K562 (cell line): ENCODE measurements around the gene SENP8. TPM values are rescaled to one million over a fixed set of nuclear protein-coding genes. Genes with fewer than 3 reads are reported as not detected.

ENCODE experiments used
- ATAC-seq: fragments of 200-7000 bp; cut with Tn5 transposase; 3 replicates; pipeline ENCODE4 v1.9.1; 2020; ENCODE audit warnings: moderate library complexity
- BruUV-seq: library from RNA; stranded (reverse); fragments of 400-500 nt; replicated peaks from 2 replicates; lab custom pipeline; 2021; lab: Mats Ljungman, UMichigan
- CTCF ChIA-PET: fragments of 300-600 bp; formaldehyde crosslinking; extraction: SDS; loops from one replicate; lab custom pipeline; 2021; ENCODE audit warnings: low intra/inter-chr PET ratio; lab: Yijun Ruan, JAX
- POLR2A ChIA-PET: fragments of 300-600, 350-650 bp; sonication (Branson Sonifier 250); formaldehyde crosslinking; extraction: SDS; loops from one replicate; lab custom pipeline; 2021; ENCODE audit warnings: antibody characterized with exemption, inconsistent platforms; lab: Yijun Ruan, JAX
- DNase-seq, 4 experiments: peaks; one replicate each; pipeline versions ENCODE4 v3.0.0 to v3.0.0-alpha.2; 2011 to 2018; ENCODE audit warnings: low spot score in 3 of 4, mixed read lengths in 3 of 4; ENCODE audit errors: extremely low read depth in 1 of 4
- FAIRE-seq: peaks from 2 replicates; lab custom pipeline; 2011; peaks lifted over from hg19 to GRCh38; lab: Jason Lieb, UNC
- H2AFZ ChIP-seq: 2 replicates; pipeline ENCODE4 v1.6.0; 2011; ENCODE audit warnings: low read depth, low read length, control low read depth, inconsistent platforms
- H3K27ac ChIP-seq: fragments of 200-600 bp; 3 replicates; pipeline ENCODE4 v1.8.0; 2011; ENCODE audit warnings: low read depth, mild to moderate bottlenecking, control low read depth, inconsistent platforms, low read length, moderate library complexity, mixed read lengths; ENCODE audit errors: extremely low read depth
- H3K27me3 ChIP-seq, 2 experiments: fragments of 300-600 bp in 1 of 2; 2 replicates in 1 of 2; 3 replicates in 1 of 2; pipeline versions ENCODE4 v1.6.0 to v1.8.0; 2011; ENCODE audit warnings: inconsistent platforms in 2 of 2, low read length in 2 of 2, mild to moderate bottlenecking in 1 of 2, mixed read lengths in 1 of 2, moderate library complexity in 1 of 2; ENCODE audit not compliant: control insufficient read depth in 2 of 2, insufficient read depth in 2 of 2
- H3K36me3 ChIP-seq: fragments of 300-600 bp; 3 replicates; pipeline ENCODE4 v1.8.0; 2011; ENCODE audit warnings: mild to moderate bottlenecking, low read length, inconsistent platforms; ENCODE audit not compliant: control insufficient read depth, insufficient read depth
- H3K4me1 ChIP-seq, 2 experiments: fragments of 200-600 bp in 1 of 2; replicated peaks in 1 of 2; 2 replicates in 1 of 2; 3 replicates in 1 of 2; pipeline versions ENCODE4 v1.5.1 to v1.8.0; 2011; ENCODE audit warnings: inconsistent platforms in 2 of 2, low read length in 2 of 2, mild to moderate bottlenecking in 1 of 2, mixed read lengths in 1 of 2, moderate library complexity in 1 of 2; ENCODE audit not compliant: control insufficient read depth in 2 of 2, insufficient read depth in 2 of 2
- H3K4me2 ChIP-seq: 2 replicates; pipeline ENCODE4 v1.6.1; 2011; ENCODE audit warnings: low read length, control low read depth, inconsistent platforms, mixed read lengths; ENCODE audit not compliant: insufficient read depth
- H3K4me3 ChIP-seq: fragments of 200-600 bp; sonication (generic), shearing (Covaris generic); 2 replicates; pipeline ENCODE4 v1.5.1; 2016; ENCODE audit warnings: control low read depth, inconsistent platforms
- H3K79me2 ChIP-seq: fragments of 200-600 bp; 3 replicates; pipeline ENCODE4 v1.8.0; 2011; ENCODE audit warnings: low read length, inconsistent platforms; ENCODE audit not compliant: control insufficient read depth, insufficient read depth
- H3K9ac ChIP-seq, 2 experiments: 2 replicates each; pipeline versions ENCODE4 v1.6.0 to v1.6.1; 2011; ENCODE audit warnings: low read depth in 2 of 2, low read length in 2 of 2, control low read depth in 1 of 2, inconsistent platforms in 1 of 2, mild to moderate bottlenecking in 1 of 2, mixed read lengths in 1 of 2; ENCODE audit not compliant: insufficient read depth in 1 of 2
- H3K9me1 ChIP-seq: one replicate; pipeline ENCODE4 v1.6.0; 2011; ENCODE audit warnings: inconsistent platforms, mild to moderate bottlenecking, low read length, moderate library complexity; ENCODE audit not compliant: control insufficient read depth, insufficient read depth
- H3K9me3 ChIP-seq: replicated peaks from 2 replicates; pipeline ENCODE4 v1.5.1; 2011; ENCODE audit warnings: low read depth, low read length, inconsistent platforms; ENCODE audit not compliant: control insufficient read depth, insufficient read depth
- H4K20me1 ChIP-seq: replicated peaks from 2 replicates; pipeline ENCODE4 v1.6.1; 2011; ENCODE audit warnings: low read length, inconsistent platforms, mixed read lengths; ENCODE audit not compliant: control insufficient read depth, insufficient read depth
- DPF2 ChIP-seq: fragments of 450-650 bp; IDR thresholded peaks from 2 replicates; pipeline ENCODE4 v1.6.1; 2016
- EP300 ChIP-seq: IDR thresholded peaks from 2 replicates; pipeline ENCODE4 v1.6.1; 2012; ENCODE audit warnings: low read length, improper control_type of control experiment
- FOSL1 ChIP-seq: fragments of 200-800 bp; sonication (Bioruptor generic); conservative IDR thresholded peaks from 2 replicates; pipeline ENCODE4 v1.6.1; 2016; ENCODE audit warnings: missing genetic modification characterization, missing compliant biosample characterization
- HDAC3 ChIP-seq: fragments of 450-650 bp; IDR thresholded peaks from 2 replicates; pipeline ENCODE4 v1.6.1; 2018; ENCODE audit warnings: borderline replicate concordance, mild to moderate bottlenecking, moderate library complexity; ENCODE audit not compliant: partially characterized antibody
- ILK ChIP-seq: fragments of 450-650 bp; IDR thresholded peaks from 2 replicates; pipeline ENCODE4 v1.6.1; 2016; ENCODE audit warnings: missing genetic modification characterization, low read depth, mild to moderate bottlenecking, missing compliant biosample characterization, moderate library complexity, borderline replicate concordance
- JUNB ChIP-seq: fragments of 450-650 bp; formaldehyde crosslinking; conservative IDR thresholded peaks from 2 replicates; pipeline ENCODE4 v1.4.0; 2020; ENCODE audit warnings: mild to moderate bottlenecking
- KDM4B ChIP-seq, 2 experiments: fragments of 450-650 bp in 1 of 2; sonication (generic) in 1 of 2; IDR thresholded peaks; 2 replicates each; pipeline ENCODE4 v1.6.1; 2016 to 2017; ENCODE audit warnings: borderline replicate concordance in 2 of 2, antibody characterized with exemption in 1 of 2, low read depth in 1 of 2, mild to moderate bottlenecking in 1 of 2
- KLF13 ChIP-seq: fragments of 450-650 bp; IDR thresholded peaks from 2 replicates; pipeline ENCODE4 v1.6.1; 2016; ENCODE audit warnings: missing genetic modification characterization, low read depth, mild to moderate bottlenecking, missing compliant biosample characterization, moderate library complexity, borderline replicate concordance
- L3MBTL2 ChIP-seq: fragments of 450-650 bp; IDR thresholded peaks from 2 replicates; pipeline ENCODE4 v1.6.1; 2016; ENCODE audit warnings: mild to moderate bottlenecking, moderate library complexity
- MTA3 ChIP-seq: fragments of 450-650 bp; formaldehyde crosslinking; IDR thresholded peaks from 2 replicates; pipeline ENCODE4 v1.6.1; 2017; ENCODE audit warnings: mild to moderate bottlenecking, borderline replicate concordance
- NFYB ChIP-seq: IDR thresholded peaks from 2 replicates; pipeline ENCODE4 v1.6.1; 2011; ENCODE audit warnings: mild to moderate bottlenecking, moderate library complexity; ENCODE audit not compliant: insufficient read length; ENCODE audit errors: extremely low read depth
- PHB2 ChIP-seq: fragments of 450-650 bp; IDR thresholded peaks from 2 replicates; pipeline ENCODE4 v1.6.1; 2017; ENCODE audit warnings: low read depth
- SMAD2 ChIP-seq: fragments of 150-350 bp; IDR thresholded peaks from 2 replicates; pipeline ENCODE4 v1.6.1; 2014; ENCODE audit warnings: low read depth, mild to moderate bottlenecking, low read length
- ZNF197 ChIP-seq: fragments of 200-800 bp; sonication (Bioruptor generic); IDR thresholded peaks from 2 replicates; pipeline ENCODE4 v1.6.1; 2016; ENCODE audit warnings: low read depth, missing genetic modification characterization, missing compliant biosample characterization
- ZNF589 ChIP-seq: fragments of 200-800 bp; sonication (Bioruptor generic); IDR thresholded peaks from 2 replicates; pipeline ENCODE4 v1.6.1; 2016; ENCODE audit warnings: low read depth, missing genetic modification characterization, missing compliant biosample characterization
- WGBS: fragments of 100-300 bp; shearing (Covaris generic); methylation state at CpG from one replicate; pipeline ENCODE4 v1.1.6; 2016; ENCODE audit warnings: low coverage, mixed read lengths; ENCODE audit not compliant: insufficient coverage; ENCODE audit errors: missing lambda C conversion rate; 5-methylcytosine and 5-hydroxymethylcytosine counted together
- in situ Hi-C: fragments of 300-500 bp; cut with MboI; formaldehyde crosslinking; loops from 4 replicates; pipeline ENCODE4 v1.15.0; 2018; ENCODE audit warnings: inconsistent platforms, mixed read lengths
- intact Hi-C: fragments of 100-400 bp; cut with micrococcal nuclease; formaldehyde crosslinking; loops from 2 replicates; pipeline ENCODE4 v1.14.2; 2022
- polyA plus RNA-seq, 8 experiments: library from polyadenylated mRNA; depleted of rRNA in 4 of 8; stranded (reverse) in 5 of 8; unstranded in 3 of 8; fragments of >200 nt; fragmentation: Nextera tagmentation in 2 of 8; fragmentation: Illumina TruSeq in 1 of 8; extraction: Ambion mirVana in 2 of 8; extraction: Trizol in 1 of 8; gene quantifications; 2 replicates each; pipeline versions ENCODE4 v1.2.1 to v1.2.3, GENCODE V29; 2011 to 2014; ENCODE audit warnings: inconsistent platforms in 1 of 8, missing spikeins in 1 of 8
- total RNA-seq, 7 experiments: library from RNA; depleted of rRNA in 6 of 7; stranded (reverse); fragments of >200 nt in 6 of 7; fragmentation: Illumina TruSeq in 2 of 7; extraction: Trizol in 2 of 7; gene quantifications; 2 replicates each; pipeline versions ENCODE4 v1.2.1 to v1.2.3, GENCODE V29; 2011 to 2021; ENCODE audit warnings: low replicate concordance in 1 of 7
- TF ChIP-seq, protein P1 (sequence below): fragments of 450-650 bp; IDR thresholded peaks from 2 replicates; pipeline ENCODE4 v1.6.1; 2016
- TF ChIP-seq, protein P2 (sequence below): fragments of 250-450 bp; sonication (Bioruptor Pico); IDR thresholded peaks from 2 replicates; pipeline ENCODE4 v1.4.0; 2020
- TF ChIP-seq, protein P3 (sequence below), 2 experiments: IDR thresholded peaks; 2 replicates each; pipeline ENCODE4 v1.6.1; 2011; ENCODE audit warnings: borderline replicate concordance in 1 of 2, control low read depth in 1 of 2, low read depth in 1 of 2, low read length in 1 of 2, mild to moderate bottlenecking in 1 of 2, mixed read lengths in 1 of 2, moderate library complexity in 1 of 2; ENCODE audit not compliant: insufficient read depth in 1 of 2, insufficient read length in 1 of 2, poor library complexity in 1 of 2, severe bottlenecking in 1 of 2; ENCODE audit errors: extremely low read depth in 1 of 2
- TF ChIP-seq, protein P4 (sequence below): fragments of 450-650 bp; formaldehyde crosslinking; IDR thresholded peaks from 2 replicates; pipeline ENCODE4 v1.4.0; 2022; ENCODE audit warnings: missing genetic modification characterization

Gene SENP8
- total and polyA plus RNA-seq, 9 of the 15 experiments (the other 6 are each of a cell fraction or from before 2014, with no cell fraction given), result 1.4 to 5.4 (median 2.4) TPM

DNA sequence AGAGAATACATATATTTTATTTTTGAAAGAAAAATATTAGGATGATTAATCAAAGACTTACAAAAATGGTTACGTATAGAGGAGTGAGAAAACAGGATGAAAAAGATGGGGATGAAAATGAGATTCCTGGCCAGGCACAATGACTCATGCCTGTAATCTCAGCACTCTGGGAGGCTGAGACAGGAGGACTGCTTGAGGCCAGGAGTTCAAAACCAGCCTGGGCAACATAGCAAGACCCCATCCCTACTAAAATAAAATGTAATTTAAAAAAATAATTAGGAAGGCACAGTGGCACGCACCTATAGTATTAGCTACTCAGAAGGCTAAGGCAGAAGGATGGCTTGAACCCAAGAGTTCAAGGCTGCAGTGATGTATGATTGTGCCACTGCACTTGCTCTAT is 12.1 kb upstream of the SENP8 start:
- no peak for DNase-seq
- no peaks in the 10 kb centered on the region for H3K79me2 ChIP-seq
- POLR2A ChIA-PET, result no interaction called here
- in situ Hi-C loops, result no loop called here
- H3K27me3 ChIP-seq, result no peaks in the 10 kb centered on the region
- H3K9me3 ChIP-seq, result no peaks in the 10 kb centered on the region
- no peak for ATAC-seq
- intact Hi-C loops, result no loop called here
- H3K4me2 ChIP-seq, result no peak overlapping the region
- no peak overlapping the region for H2AFZ ChIP-seq
- H3K9ac ChIP-seq, result no peak overlapping the region
- H3K9me1 ChIP-seq, result no peaks in the 10 kb centered on the region
- no peaks in the 10 kb centered on the region for H3K36me3 ChIP-seq
- peaks cover 0 to 3% of the 10 kb centered on the region in 2 experiments; a peak in 1 of 5 replicates for H3K4me1 ChIP-seq
- no TSS peak for BruUV-seq
- H4K20me1 ChIP-seq, result no peaks in the 10 kb centered on the region
- CTCF ChIA-PET, result no interaction called here
- 71% methylated on average over 2 of the region's 2 CpGs for WGBS
- no peak overlapping the region for H3K27ac ChIP-seq
- no peak for FAIRE-seq
- no peak overlapping the region for H3K4me3 ChIP-seq
- TF ChIP-seq MTA3 (no peak), KDM4B (IDR thresholded peaks at IDR 0.05; ENCODE audit: borderline replicate concordance in 2 of 2, low read depth in 1 of 2) (no peak), HDAC3 (no peak), EP300 (no peak), L3MBTL2 (no peak), KLF13 (no peak), NFYB (no peak), JUNB (CRISPR knock-in tag) (no peak), DPF2 (no peak), SMAD2 (no peak), ZNF589 (CRISPR knock-in tag) (no peak), ZNF197 (CRISPR knock-in tag) (no peak), ILK (tag) (no peak), PHB2 (no peak), FOSL1 (tag) (no peak)
- TF ChIP-seq, protein P1, sequence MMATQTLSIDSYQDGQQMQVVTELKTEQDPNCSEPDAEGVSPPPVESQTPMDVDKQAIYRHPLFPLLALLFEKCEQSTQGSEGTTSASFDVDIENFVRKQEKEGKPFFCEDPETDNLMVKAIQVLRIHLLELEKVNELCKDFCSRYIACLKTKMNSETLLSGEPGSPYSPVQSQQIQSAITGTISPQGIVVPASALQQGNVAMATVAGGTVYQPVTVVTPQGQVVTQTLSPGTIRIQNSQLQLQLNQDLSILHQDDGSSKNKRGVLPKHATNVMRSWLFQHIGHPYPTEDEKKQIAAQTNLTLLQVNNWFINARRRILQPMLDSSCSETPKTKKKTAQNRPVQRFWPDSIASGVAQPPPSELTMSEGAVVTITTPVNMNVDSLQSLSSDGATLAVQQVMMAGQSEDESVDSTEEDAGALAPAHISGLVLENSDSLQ, result no peak
- TF ChIP-seq, protein P2, sequence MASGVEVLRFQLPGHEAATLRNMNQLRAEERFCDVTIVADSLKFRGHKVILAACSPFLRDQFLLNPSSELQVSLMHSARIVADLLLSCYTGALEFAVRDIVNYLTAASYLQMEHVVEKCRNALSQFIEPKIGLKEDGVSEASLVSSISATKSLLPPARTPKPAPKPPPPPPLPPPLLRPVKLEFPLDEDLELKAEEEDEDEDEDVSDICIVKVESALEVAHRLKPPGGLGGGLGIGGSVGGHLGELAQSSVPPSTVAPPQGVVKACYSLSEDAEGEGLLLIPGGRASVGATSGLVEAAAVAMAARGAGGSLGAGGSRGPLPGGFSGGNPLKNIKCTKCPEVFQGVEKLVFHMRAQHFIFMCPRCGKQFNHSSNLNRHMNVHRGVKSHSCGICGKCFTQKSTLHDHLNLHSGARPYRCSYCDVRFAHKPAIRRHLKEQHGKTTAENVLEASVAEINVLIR (CRISPR knock-in tag), result no peak
- TF ChIP-seq, protein P3, sequence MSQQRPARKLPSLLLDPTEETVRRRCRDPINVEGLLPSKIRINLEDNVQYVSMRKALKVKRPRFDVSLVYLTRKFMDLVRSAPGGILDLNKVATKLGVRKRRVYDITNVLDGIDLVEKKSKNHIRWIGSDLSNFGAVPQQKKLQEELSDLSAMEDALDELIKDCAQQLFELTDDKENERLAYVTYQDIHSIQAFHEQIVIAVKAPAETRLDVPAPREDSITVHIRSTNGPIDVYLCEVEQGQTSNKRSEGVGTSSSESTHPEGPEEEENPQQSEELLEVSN (IDR thresholded peaks at IDR 0.05; ENCODE audit: borderline replicate concordance in 1 of 2, extremely low read depth in 1 of 2, insufficient read depth in 1 of 2, insufficient read length in 1 of 2, low read depth in 1 of 2, low read length in 1 of 2, poor library complexity in 1 of 2, severe bottlenecking in 1 of 2), result no peak
- TF ChIP-seq, protein P4, sequence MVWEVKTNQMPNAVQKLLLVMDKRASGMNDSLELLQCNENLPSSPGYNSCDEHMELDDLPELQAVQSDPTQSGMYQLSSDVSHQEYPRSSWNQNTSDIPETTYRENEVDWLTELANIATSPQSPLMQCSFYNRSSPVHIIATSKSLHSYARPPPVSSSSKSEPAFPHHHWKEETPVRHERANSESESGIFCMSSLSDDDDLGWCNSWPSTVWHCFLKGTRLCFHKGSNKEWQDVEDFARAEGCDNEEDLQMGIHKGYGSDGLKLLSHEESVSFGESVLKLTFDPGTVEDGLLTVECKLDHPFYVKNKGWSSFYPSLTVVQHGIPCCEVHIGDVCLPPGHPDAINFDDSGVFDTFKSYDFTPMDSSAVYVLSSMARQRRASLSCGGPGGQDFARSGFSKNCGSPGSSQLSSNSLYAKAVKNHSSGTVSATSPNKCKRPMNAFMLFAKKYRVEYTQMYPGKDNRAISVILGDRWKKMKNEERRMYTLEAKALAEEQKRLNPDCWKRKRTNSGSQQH, result no peak
- TF ChIP-seq, all 486 proteins: peak for 0
